Prostate gland (tissue), 2 donors: ENCODE measurements around the gene MTOR.

Experiments used
- POLR2A ChIP-seq: fragments of 450-650 bp; IDR thresholded peaks from one replicate; pipeline ENCODE4 v1.6.1; 2016; ENCODE audit warnings: antibody characterized with exemption, mild to moderate bottlenecking
- TF ChIP-seq, protein P1 (sequence below), 4 experiments: fragments of 200-600 bp in 2 of 4; fragments of 450-650 bp in 2 of 4; sonication (generic) in 2 of 4; IDR thresholded peaks; 1 replicate in 3 of 4; 2 replicates in 1 of 4; pipeline ENCODE4 v1.5.1; 2016 to 2019; ENCODE audit warnings: antibody characterized with exemption in 4 of 4, mild to moderate bottlenecking in 2 of 4, moderate library complexity in 2 of 4

DNA sequence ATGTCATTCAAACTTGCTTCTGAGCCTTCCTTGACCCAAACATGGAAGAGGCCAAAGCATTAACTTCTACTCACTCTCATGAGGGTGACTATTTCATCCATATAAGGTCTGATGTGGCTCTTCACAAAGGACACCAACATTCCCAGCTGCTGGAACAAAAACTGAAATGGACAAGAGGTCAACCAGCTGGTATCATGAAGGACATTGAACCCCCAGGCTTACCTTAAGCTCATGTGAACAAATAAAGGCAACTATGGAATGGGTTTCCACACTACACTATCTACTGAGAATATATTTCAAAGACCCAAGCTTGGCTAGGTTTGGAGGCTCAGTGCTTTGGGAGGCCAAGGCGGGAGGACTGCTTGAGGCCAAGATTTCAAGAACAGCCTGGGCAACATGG, 46.3 kb downstream of the MTOR start:
- TF ChIP-seq POLR2A: no peak
- TF ChIP-seq, protein P1, sequence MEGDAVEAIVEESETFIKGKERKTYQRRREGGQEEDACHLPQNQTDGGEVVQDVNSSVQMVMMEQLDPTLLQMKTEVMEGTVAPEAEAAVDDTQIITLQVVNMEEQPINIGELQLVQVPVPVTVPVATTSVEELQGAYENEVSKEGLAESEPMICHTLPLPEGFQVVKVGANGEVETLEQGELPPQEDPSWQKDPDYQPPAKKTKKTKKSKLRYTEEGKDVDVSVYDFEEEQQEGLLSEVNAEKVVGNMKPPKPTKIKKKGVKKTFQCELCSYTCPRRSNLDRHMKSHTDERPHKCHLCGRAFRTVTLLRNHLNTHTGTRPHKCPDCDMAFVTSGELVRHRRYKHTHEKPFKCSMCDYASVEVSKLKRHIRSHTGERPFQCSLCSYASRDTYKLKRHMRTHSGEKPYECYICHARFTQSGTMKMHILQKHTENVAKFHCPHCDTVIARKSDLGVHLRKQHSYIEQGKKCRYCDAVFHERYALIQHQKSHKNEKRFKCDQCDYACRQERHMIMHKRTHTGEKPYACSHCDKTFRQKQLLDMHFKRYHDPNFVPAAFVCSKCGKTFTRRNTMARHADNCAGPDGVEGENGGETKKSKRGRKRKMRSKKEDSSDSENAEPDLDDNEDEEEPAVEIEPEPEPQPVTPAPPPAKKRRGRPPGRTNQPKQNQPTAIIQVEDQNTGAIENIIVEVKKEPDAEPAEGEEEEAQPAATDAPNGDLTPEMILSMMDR (IDR thresholded peaks at IDR 0.05): no peak
